OCI-LY3 (cell line): ENCODE results near the gene ANKRD29.

Source experiments
- H2AFZ ChIP-seq: fragments of 200-600, 300-600 bp; shearing (Covaris generic); 2 replicates; pipeline ENCODE4 v1.6.0; 2014; ENCODE audit warnings: antibody characterized with exemption, low read depth, low read length
- H3K27ac ChIP-seq: fragments of 200-600, 300-600 bp; sonication (generic); 2 replicates; pipeline ENCODE4 v1.5.1; 2014; ENCODE audit warnings: mild to moderate bottlenecking, low read length, moderate library complexity, mixed read lengths
- H3K27me3 ChIP-seq: fragments of 200-600, 300-600 bp; sonication (generic); 2 replicates; pipeline ENCODE4 v1.6.1; 2014; ENCODE audit warnings: low read depth, low read length, mixed read lengths
- H3K36me3 ChIP-seq: fragments of 200-600, 300-600 bp; sonication (generic); replicated peaks from 2 replicates; pipeline ENCODE3; 2014; ENCODE audit warnings: low read depth, low read length, mixed read lengths
- H3K4me1 ChIP-seq: fragments of 300-600, 200-600 bp; sonication (generic); 2 replicates; pipeline ENCODE4 v1.6.1; 2014; ENCODE audit warnings: low read length, mixed read lengths
- H3K4me2 ChIP-seq: fragments of 200-600, 300-600 bp; sonication (generic); 2 replicates; pipeline ENCODE4 v1.6.1; 2014; ENCODE audit warnings: low read length, mixed read lengths
- H3K4me3 ChIP-seq: fragments of 300-600, 200-600 bp; sonication (generic); 2 replicates; pipeline ENCODE4 v1.5.1; 2014; ENCODE audit warnings: antibody characterized with exemption, mild to moderate bottlenecking, low read length, moderate library complexity
- H3K79me2 ChIP-seq: fragments of 300-600, 200-600 bp; shearing (Covaris generic); 2 replicates; pipeline ENCODE4 v1.6.1; 2014; ENCODE audit warnings: mild to moderate bottlenecking, low read length, mixed read lengths
- H3K9ac ChIP-seq: fragments of 300-600, 200-600 bp; shearing (Covaris generic); 2 replicates; pipeline ENCODE4 v1.6.0; 2014; ENCODE audit warnings: mild to moderate bottlenecking, low read length, moderate library complexity
- H3K9me3 ChIP-seq: fragments of 200-600, 300-600 bp; shearing (Covaris generic); 2 replicates; pipeline ENCODE4 v1.6.1; 2014; ENCODE audit warnings: low read length, mixed read lengths; ENCODE audit not compliant: insufficient read depth
- H4K20me1 ChIP-seq: fragments of 200-600, 300-600 bp; sonication (generic); 2 replicates; pipeline ENCODE4 v1.6.1; 2016; ENCODE audit warnings: low read length, mixed read lengths; ENCODE audit not compliant: insufficient read depth
- CTCF ChIP-seq: fragments of 200-600, 300-600 bp; sonication (generic); IDR thresholded peaks from 2 replicates; pipeline ENCODE4 v1.5.1; 2014; ENCODE audit warnings: antibody characterized with exemption, low read length, low read depth
- EZH2phosphoT487 ChIP-seq: fragments of 200-600 bp; shearing (Covaris generic); IDR thresholded peaks from 2 replicates; pipeline ENCODE4 v1.6.1; 2018; ENCODE audit warnings: antibody characterized with exemption, mixed run types, low read depth

Gene ANKRD29

GRCh38 chr18:23573626-23574431, 88.9 kb downstream of the ANKRD29 start:
- TF ChIP-seq EZH2phosphoT487 (no peak), CTCF (no peak)
- Histone ChIP-seq H3K27me3 (no peaks in the 10 kb centered on the region), H3K4me1 (peaks cover 7% of the 10 kb centered on the region), H3K27ac (no peak overlapping the region), H3K9ac (no peak overlapping the region), H3K79me2 (peaks cover 2% of the 10 kb centered on the region; the same call in 1 of the 2 replicates), H3K4me2 (no peak overlapping the region), H3K36me3 (peaks cover 28% of the 10 kb centered on the region), H2AFZ (no peak overlapping the region), H3K9me3 (no peaks in the 10 kb centered on the region), H3K4me3 (no peak overlapping the region), H4K20me1 (peaks cover 5% of the 10 kb centered on the region)

- Histone ChIP-seq H3K79me2 (no peaks in the 10 kb centered on the region), H3K9ac (no peak overlapping the region), H3K27me3 (no peaks in the 10 kb centered on the region), H3K4me2 (no peak overlapping the region), H3K36me3 (peaks cover 36% of the 10 kb centered on the region), H3K4me1 (no peaks in the 10 kb centered on the region), H2AFZ (no peak overlapping the region), H3K4me3 (no peak overlapping the region), H3K27ac (no peak overlapping the region), H4K20me1 (no peaks in the 10 kb centered on the region), H3K9me3 (no peaks in the 10 kb centered on the region)
- no peak for TF ChIP-seq EZH2phosphoT487
- no peak for TF ChIP-seq CTCF
Observed at GRCh38 chr18:23573020-23573419, 89.7 kb downstream of the ANKRD29 start.

- Histone ChIP-seq H3K9me3 (no peaks in the 10 kb centered on the region), H3K79me2 (no peaks in the 10 kb centered on the region), H4K20me1 (no peaks in the 10 kb centered on the region), H3K4me2 (no peak overlapping the region), H3K27me3 (no peaks in the 10 kb centered on the region), H3K4me1 (no peaks in the 10 kb centered on the region), H3K4me3 (no peak overlapping the region), H3K36me3 (peaks cover 38% of the 10 kb centered on the region), H3K9ac (no peak overlapping the region), H2AFZ (no peak overlapping the region), H3K27ac (no peak overlapping the region)
- TF ChIP-seq CTCF (no peak), EZH2phosphoT487 (no peak)
Observed at GRCh38 chr18:23572570-23572969, 90.1 kb downstream of the ANKRD29 start.

- Histone ChIP-seq H3K79me2 (no peaks in the 10 kb centered on the region), H3K27me3 (no peaks in the 10 kb centered on the region), H3K4me2 (no peak overlapping the region), H3K9me3 (no peaks in the 10 kb centered on the region), H3K36me3 (peaks cover 44% of the 10 kb centered on the region), H3K27ac (no peak overlapping the region), H3K4me3 (no peak overlapping the region), H3K9ac (no peak overlapping the region), H2AFZ (no peak overlapping the region), H3K4me1 (no peaks in the 10 kb centered on the region), H4K20me1 (no peaks in the 10 kb centered on the region)
- TF ChIP-seq CTCF (no peak), EZH2phosphoT487 (no peak)
Observed at GRCh38 chr18:23572012-23572411, 90.7 kb downstream of the ANKRD29 start.
